Mesodermal cell (in vitro differentiated cells): ENCODE measurements around the gene ARL8B. TPM values are rescaled to one million over a fixed set of nuclear protein-coding genes. Genes with fewer than 3 reads are reported as not detected.
"Not testable (repeated sequence)": the region's sequence is repeated elsewhere in the genome, so short reads cannot be mapped to it uniquely, and the experiment has no call there.

Experiments
- H3K27ac ChIP-seq: 2 replicates; pipeline ENCODE4 v1.7.0; 2013; ENCODE audit warnings: mild to moderate bottlenecking, low read depth, low read length, moderate library complexity; ENCODE audit not compliant: severe bottlenecking
- H3K36me3 ChIP-seq: 2 replicates; pipeline ENCODE4 v1.7.1; 2013; ENCODE audit warnings: mild to moderate bottlenecking, low read length, moderate library complexity; ENCODE audit not compliant: control insufficient read depth, insufficient read depth
- H3K4me1 ChIP-seq: one replicate; pipeline ENCODE4 v1.7.1; 2013; ENCODE audit warnings: mild to moderate bottlenecking, low read length; ENCODE audit not compliant: insufficient read depth, control insufficient read depth, poor library complexity, severe bottlenecking
- H3K4me3 ChIP-seq: 2 replicates; pipeline ENCODE4 v1.7.0; 2013; ENCODE audit warnings: low read length, control low read depth, mild to moderate bottlenecking; ENCODE audit not compliant: insufficient read depth, poor library complexity, severe bottlenecking; ENCODE audit errors: extremely low read depth
- H3K9me3 ChIP-seq: 2 replicates; pipeline ENCODE4 v1.7.1; 2013; ENCODE audit warnings: mild to moderate bottlenecking, low read length, moderate library complexity; ENCODE audit not compliant: control insufficient read depth
- WGBS, 2 experiments: methylation state at CpG; one replicate each; pipeline ENCODE4 v1.1.5; 2013; ENCODE audit warnings: missing lambda C conversion rate in 2 of 2; ENCODE audit not compliant: insufficient coverage in 2 of 2; 5-methylcytosine and 5-hydroxymethylcytosine counted together
- polyA plus RNA-seq, 2 experiments: library from polyadenylated mRNA; stranded (reverse); fragments of 50-300 nt; gene quantifications; one replicate each; pipeline ENCODE4 v1.2.3, GENCODE V29; 2013

The ARL8B gene
- 60.0 TPM for polyA plus RNA-seq (2013, experiment 1 of 2)
- polyA plus RNA-seq (2013, experiment 2 of 2), result 56.7 TPM

- Histone ChIP-seq H3K4me1 (peaks cover 3% of the 10 kb centered on the region), H3K4me3 (peak within 1 kb of the TSS; percentile 99), H3K9me3 (no peaks in the 10 kb centered on the region), H3K27ac (peak within 1 kb of the TSS; percentile 93), H3K36me3 (peaks cover 15% of the 10 kb centered on the region)
- 0% methylated on average over 62 of the region's 74 CpGs for WGBS, 2 experiments
Measured at GRCh38 chr3:5122030-5122740, at the start of gene ARL8B. TSS of gene ARL8B (plus strand) at chr3:5122292. CDS start at chr3:5122466, 174 bp downstream.

DNA sequence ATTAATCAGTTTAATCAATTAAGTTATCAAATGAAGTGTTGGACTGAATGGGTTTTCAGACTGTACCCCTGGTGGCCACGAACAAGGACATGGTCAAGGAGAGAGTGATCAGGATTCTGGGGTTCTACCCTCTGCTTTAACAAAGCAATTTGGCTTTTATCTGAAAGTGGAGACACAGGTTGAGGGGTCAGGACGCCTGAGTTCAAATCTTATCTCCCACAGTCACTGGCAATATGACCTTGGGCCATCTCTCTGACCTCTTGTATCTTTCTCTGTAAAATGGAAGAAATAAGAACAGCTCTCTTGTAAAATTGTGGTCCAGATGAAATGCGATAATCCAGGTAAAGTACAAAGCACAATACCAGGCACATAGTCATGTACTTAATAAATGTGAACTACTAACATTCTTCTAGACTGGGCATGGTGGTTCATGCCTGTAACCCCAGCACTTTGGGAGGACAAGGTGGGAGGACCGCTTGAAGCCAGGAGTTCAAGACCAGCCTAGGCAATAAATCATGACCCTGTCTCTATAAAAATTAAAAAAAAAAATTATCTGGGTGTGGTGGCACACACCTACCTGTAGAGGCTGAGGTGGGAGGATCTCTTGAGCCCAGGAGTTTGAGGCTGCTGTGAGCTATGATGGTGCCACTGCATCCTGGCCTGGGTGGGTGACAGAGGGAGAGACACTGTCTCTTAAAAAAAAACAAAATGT lies 48.6 kb upstream of the ARL8B start:
- Histone ChIP-seq H3K4me3 (no peak overlapping the region), H3K27ac (no peak overlapping the region), H3K36me3 (no peaks in the 10 kb centered on the region), H3K9me3 (no peaks in the 10 kb centered on the region), H3K4me1 (no peaks in the 10 kb centered on the region)
- 57 to 86% methylated on average over 1 of the region's 4 CpGs for WGBS, 2 experiments

GRCh38 chr3:5078151-5078550 lies 43.9 kb upstream of the ARL8B start:
- no peak overlapping the region for H3K27ac ChIP-seq

DNA sequence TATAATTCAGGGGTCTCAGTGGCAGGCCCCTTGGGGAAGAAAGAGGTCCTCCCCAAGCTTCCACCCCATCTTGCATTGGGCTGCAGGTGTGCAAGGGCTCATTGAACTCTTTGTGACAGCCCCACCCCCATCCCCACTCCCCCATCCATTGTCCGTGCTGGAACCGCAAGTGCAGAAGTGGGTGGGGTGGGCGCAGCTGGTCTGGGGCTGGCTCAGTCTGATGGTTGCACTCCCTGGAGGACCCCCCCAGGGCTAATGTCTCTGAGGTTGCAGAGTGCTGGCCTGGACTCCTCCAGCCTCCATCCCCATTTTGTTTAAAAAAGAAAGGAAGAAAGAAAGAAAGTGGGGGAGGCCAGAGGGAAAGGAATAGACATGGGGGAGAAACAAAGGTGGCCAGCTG lies 42.3 kb upstream of the ARL8B start:
- peaks cover 2% of the 10 kb centered on the region for H3K4me1 ChIP-seq
- H3K4me3 ChIP-seq, result no peak overlapping the region
- H3K9me3 ChIP-seq, result no peaks in the 10 kb centered on the region
- no peaks in the 10 kb centered on the region for H3K36me3 ChIP-seq
- 86% methylated on average over 1 of the region's 3 CpGs; no CpG with 5 or more reads in 1 of the 2 experiments for WGBS, 2 experiments
- H3K27ac ChIP-seq, result no peak overlapping the region

More at GRCh38 chr3:5078151-5078550, 43.9 kb upstream of the ARL8B start:
- H3K9me3 ChIP-seq, result no peaks in the 10 kb centered on the region
- H3K4me1 ChIP-seq, result peaks cover 2% of the 10 kb centered on the region
- WGBS, 2 experiments, result 83 to 100% methylated on average over 1 of the region's 4 CpGs
- no peaks in the 10 kb centered on the region for H3K36me3 ChIP-seq
- H3K4me3 ChIP-seq, result no peak overlapping the region

DNA sequence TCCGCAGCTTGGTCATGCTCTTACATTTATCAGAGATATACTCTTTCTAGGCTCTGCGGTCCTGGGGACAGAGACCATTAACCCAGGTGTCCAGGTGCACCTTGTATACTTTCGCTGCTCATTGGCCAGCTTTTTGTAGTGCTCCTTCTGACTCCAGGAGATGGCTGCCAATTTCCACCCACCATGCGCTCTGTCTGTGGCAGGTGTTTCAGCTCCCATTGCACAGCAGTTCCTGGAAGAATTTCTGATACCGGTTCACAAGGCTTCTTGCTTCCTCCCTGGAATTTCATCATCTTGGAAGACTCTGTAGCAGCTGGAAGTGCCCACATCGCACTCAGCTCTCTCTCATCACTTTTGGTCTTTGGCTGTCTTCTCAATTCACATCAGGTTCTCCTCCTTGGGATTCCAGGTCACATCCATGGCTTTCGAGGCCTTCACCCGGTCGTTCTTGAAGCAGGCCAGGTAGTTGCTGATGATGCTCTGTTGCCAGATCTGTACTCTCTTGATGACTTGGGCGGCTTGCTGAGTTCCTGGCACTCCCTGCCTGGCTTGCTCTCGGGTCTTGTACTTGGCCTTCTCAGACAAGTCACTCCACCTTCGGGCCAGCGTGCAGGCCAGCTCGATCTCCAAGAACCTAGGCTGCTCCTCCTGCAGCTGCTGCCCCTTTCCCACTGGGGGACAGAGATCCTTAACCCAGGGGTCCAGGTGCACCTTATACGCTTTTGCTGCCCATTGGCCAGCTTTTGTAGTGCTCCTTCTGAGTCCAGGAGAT lies 41.1 kb upstream of the ARL8B start:
- Histone ChIP-seq H3K27ac (no peak overlapping the region), H3K9me3 (no peaks in the 10 kb centered on the region)
- 97 to 98% methylated on average over 14 to 15 of the region's 15 CpGs for WGBS, 2 experiments

GRCh38 chr3:5081973-5082788 lies 39.9 kb upstream of the ARL8B start:
- H3K4me1 ChIP-seq, H3K36me3 ChIP-seq, H3K27ac ChIP-seq, H3K9me3 ChIP-seq, H3K4me3 ChIP-seq: not testable (repeated sequence)
- 96 to 98% methylated on average over 10 to 12 of the region's 18 CpGs for WGBS, 2 experiments

More for the DNA sequence above, 41.1 kb upstream of the ARL8B start:
- Histone ChIP-seq H3K4me3 (no peak overlapping the region), H3K4me1 (peaks cover 2% of the 10 kb centered on the region), H3K36me3 (no peaks in the 10 kb centered on the region)

DNA sequence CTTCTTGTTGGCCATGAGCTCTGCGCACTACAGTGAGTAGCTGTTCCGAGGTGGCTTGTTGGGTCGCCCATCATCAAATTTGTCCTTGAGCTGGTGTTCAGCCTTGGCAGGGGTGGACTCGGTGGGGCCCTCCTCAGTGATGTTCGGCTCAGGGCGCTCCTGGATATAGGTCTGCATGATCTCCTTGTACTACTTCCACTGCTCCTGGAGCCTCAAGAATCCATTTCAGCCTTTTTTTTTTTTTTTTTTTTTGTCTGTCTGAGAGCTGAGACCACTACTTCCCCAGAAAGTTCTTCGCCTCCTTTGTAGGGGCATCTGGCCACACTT lies 39.3 kb upstream of the ARL8B start:
- Histone ChIP-seq H3K9me3 (no peaks in the 10 kb centered on the region), H3K36me3 (no peaks in the 10 kb centered on the region), H3K27ac (no peak overlapping the region), H3K4me1 (peaks cover 2% of the 10 kb centered on the region), H3K4me3 (no peak overlapping the region)
- WGBS, 2 experiments, result 96 to 97% methylated on average over 5 to 6 of the region's 7 CpGs

DNA sequence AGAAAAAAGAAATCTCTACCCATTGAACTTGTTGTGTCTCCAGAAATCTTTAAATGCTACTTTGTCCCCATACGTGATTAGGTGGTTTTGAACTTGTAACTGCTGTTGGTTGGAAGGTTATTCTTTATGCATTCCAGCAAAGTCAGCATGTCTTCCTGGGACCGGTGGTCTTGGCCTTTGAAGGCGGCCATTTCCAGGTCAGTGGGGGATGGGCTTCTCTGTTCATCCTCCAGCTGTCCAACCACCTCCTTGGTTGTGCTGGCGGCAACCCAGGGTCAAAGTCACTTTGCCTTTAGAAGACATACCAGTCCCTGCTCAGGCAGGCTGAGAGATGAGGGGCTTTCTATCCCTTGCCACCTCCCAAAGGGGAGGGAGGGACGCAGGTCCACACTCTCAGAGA lies 37.9 kb upstream of the ARL8B start:
- no peaks in the 10 kb centered on the region for H3K36me3 ChIP-seq
- 94 to 95% methylated on average over 2 of the region's 5 CpGs for WGBS, 2 experiments

DNA sequence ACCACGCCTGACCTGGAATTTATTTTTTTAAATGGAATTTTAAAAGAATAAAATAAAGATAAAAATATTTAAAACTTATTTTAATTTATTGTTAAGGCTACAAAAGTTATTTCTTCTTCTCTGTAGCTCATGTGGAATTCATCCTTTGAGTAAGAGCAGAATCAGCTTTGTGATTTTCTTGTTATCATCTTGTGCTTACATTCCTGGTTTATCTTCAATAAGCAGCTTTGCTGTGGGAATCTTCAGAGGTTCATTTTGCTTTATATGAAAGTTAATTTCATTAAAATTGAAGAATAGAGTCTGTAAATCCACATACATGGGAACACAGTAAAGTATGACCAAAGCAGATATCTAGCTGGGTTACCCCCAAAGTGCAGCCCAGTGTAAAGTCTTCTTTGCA lies 35.4 kb upstream of the ARL8B start:
- no CpG with 5 or more reads among the region's 1 CpG for WGBS, 2 experiments

More for the DNA sequence above, 37.9 kb upstream of the ARL8B start:
- no peaks in the 10 kb centered on the region for H3K9me3 ChIP-seq
- H3K4me3 ChIP-seq, result no peak overlapping the region
- H3K27ac ChIP-seq, result no peak overlapping the region
- peaks cover 2% of the 10 kb centered on the region for H3K4me1 ChIP-seq

GRCh38 chr3:5087209-5087608 lies 34.9 kb upstream of the ARL8B start:
- Histone ChIP-seq H3K36me3 (no peaks in the 10 kb centered on the region), H3K4me3 (no peak overlapping the region), H3K9me3 (no peaks in the 10 kb centered on the region), H3K4me1 (no peaks in the 10 kb centered on the region), H3K27ac (no peak overlapping the region)
- 69 to 73% methylated on average over 2 to 3 of the region's 4 CpGs for WGBS, 2 experiments

More for the DNA sequence above, 35.4 kb upstream of the ARL8B start:
- no peaks in the 10 kb centered on the region for H3K9me3 ChIP-seq
- H3K36me3 ChIP-seq, result no peaks in the 10 kb centered on the region
- H3K4me1 ChIP-seq, result no peaks in the 10 kb centered on the region
- no peak overlapping the region for H3K27ac ChIP-seq
- no peak overlapping the region for H3K4me3 ChIP-seq
